BJ (cell line): ENCODE measurements around the gene METTL25. TPM values are rescaled to one million over a fixed set of nuclear protein-coding genes. Genes with fewer than 3 reads are reported as not detected.

Experiments
- CTCF ChIA-PET: fragments of 350-600 bp; formaldehyde crosslinking; extraction: SDS; loops from one replicate; lab custom pipeline; 2021; ENCODE audit warnings: antibody characterized with exemption, inconsistent platforms; lab: Yijun Ruan, JAX
- POLR2A ChIA-PET: fragments of 300-600 bp; sonication (Branson Sonifier 250); formaldehyde crosslinking; extraction: SDS; loops from one replicate; lab custom pipeline; 2021; ENCODE audit warnings: antibody characterized with exemption; lab: Charles Lee
- DNase-seq: peaks from one replicate; pipeline ENCODE4 v3.0.0-alpha.2; 2011; ENCODE audit warnings: low read depth
- H3K27me3 ChIP-seq: 2 replicates; pipeline ENCODE4 v1.6.0; 2011; ENCODE audit warnings: low read length; ENCODE audit not compliant: control insufficient read depth, insufficient read depth
- H3K36me3 ChIP-seq: 2 replicates; pipeline ENCODE4 v1.5.1; 2011; ENCODE audit warnings: low read length; ENCODE audit not compliant: control insufficient read depth, insufficient read depth
- H3K4me3 ChIP-seq: 2 replicates; pipeline ENCODE4 v1.5.1; 2011; ENCODE audit warnings: low read depth, mild to moderate bottlenecking, control low read depth, low read length
- CTCF ChIP-seq: IDR thresholded peaks from 2 replicates; pipeline ENCODE4 v1.5.1; 2011; ENCODE audit warnings: low read depth, mild to moderate bottlenecking, control low read depth, inconsistent platforms, low read length, moderate library complexity; ENCODE audit not compliant: insufficient read depth
- polyA plus RNA-seq: library from polyadenylated mRNA; depleted of rRNA; stranded (reverse); fragments of >200 nt; gene quantifications from 2 replicates; pipeline ENCODE4 v1.2.3, GENCODE V29; 2011

Gene METTL25
- polyA plus RNA-seq, 1 experiment = 2.3 TPM

- Histone ChIP-seq H3K36me3 (no peaks in the 10 kb centered on the region), H3K4me3 (no peak overlapping the region), H3K27me3 (no peaks in the 10 kb centered on the region)
- POLR2A ChIA-PET = no interaction called here
- DNase-seq = no peak
- TF ChIP-seq CTCF = no peak
- CTCF ChIA-PET = no interaction called here
Observed at GRCh38 chr12:82470906-82471512, 112.7 kb downstream of the METTL25 start.

- Histone ChIP-seq H3K4me3 (no peak overlapping the region), H3K27me3 (no peaks in the 10 kb centered on the region), H3K36me3 (no peaks in the 10 kb centered on the region)
- POLR2A ChIA-PET = no interaction called here
- no peak for DNase-seq
- CTCF ChIA-PET = no interaction called here
- no peak for TF ChIP-seq CTCF
Observed at GRCh38 chr12:82473111-82473754, 114.9 kb downstream of the METTL25 start.

GRCh38 chr12:82474181-82474797 lies 116.0 kb downstream of the METTL25 start:
- no peak for DNase-seq

GRCh38 chr12:82474798-82475184 lies 116.5 kb downstream of the METTL25 start:
- DNase-seq = no peak
- no peak overlapping the region for H3K4me3 ChIP-seq
- no peaks in the 10 kb centered on the region for H3K27me3 ChIP-seq
- H3K36me3 ChIP-seq = no peaks in the 10 kb centered on the region
- TF ChIP-seq CTCF = no peak
- CTCF ChIA-PET = no interaction called here
- POLR2A ChIA-PET = no interaction called here

More at GRCh38 chr12:82474181-82474797, 116.0 kb downstream of the METTL25 start:
- TF ChIP-seq CTCF = no peak
- ChIA-PET POLR2A (no interaction called here), CTCF (interaction anchor here (0.6 kb wide), 1 partner anchor 941 kb away, joined by 4 read pairs; no protein-coding TSS in a partner anchor)
- H3K4me3 ChIP-seq = no peak overlapping the region
- no peaks in the 10 kb centered on the region for H3K27me3 ChIP-seq
- H3K36me3 ChIP-seq = no peaks in the 10 kb centered on the region

GRCh38 chr12:82475211-82475610 lies 116.9 kb downstream of the METTL25 start:
- ChIA-PET CTCF (no interaction called here), POLR2A (no interaction called here)
- TF ChIP-seq CTCF = no peak
- no peaks in the 10 kb centered on the region for H3K36me3 ChIP-seq
- DNase-seq = no peak
- no peak overlapping the region for H3K4me3 ChIP-seq
- no peaks in the 10 kb centered on the region for H3K27me3 ChIP-seq
